HepG2 (cell line): ENCODE measurements around the gene C1orf159. TPM values are rescaled to one million over a fixed set of nuclear protein-coding genes. Genes with fewer than 3 reads are reported as not detected.

ENCODE experiments used
- ASH2L ChIP-seq: fragments of 300-600, 200-600 bp; sonication (generic); IDR thresholded peaks from 2 replicates; pipeline ENCODE4 v1.7.0; 2017; ENCODE audit warnings: low read depth, mild to moderate bottlenecking, moderate library complexity, mixed read lengths, low read length; ENCODE audit not compliant: insufficient read length
- ATF3 ChIP-seq: sonication (generic); formaldehyde crosslinking; IDR thresholded peaks from 2 replicates; pipeline ENCODE4 v1.4.0; 2020; ENCODE audit warnings: missing genetic modification reagents
- BATF2 ChIP-seq: sonication (generic); formaldehyde crosslinking; IDR thresholded peaks from 2 replicates; pipeline ENCODE4 v1.8.0; 2022; ENCODE audit warnings: mild to moderate bottlenecking, missing genetic modification reagents, moderate library complexity
- KDM5A ChIP-seq: fragments of 200-600 bp; sonication (generic); IDR thresholded peaks from 2 replicates; pipeline ENCODE4 v1.7.0; 2018; ENCODE audit warnings: antibody characterized with exemption, mild to moderate bottlenecking, low read length, borderline replicate concordance
- ZNF329 ChIP-seq: sonication (generic); formaldehyde crosslinking; IDR thresholded peaks from 2 replicates; pipeline ENCODE4 v1.9.0; 2021; ENCODE audit warnings: low read depth, mild to moderate bottlenecking, missing genetic modification reagents
- ZNF746 ChIP-seq: sonication (generic); formaldehyde crosslinking; IDR thresholded peaks from 2 replicates; pipeline ENCODE4 v1.8.0; 2022; ENCODE audit warnings: mild to moderate bottlenecking, missing genetic modification reagents
- ZNF773 ChIP-seq: sonication (generic); formaldehyde crosslinking; IDR thresholded peaks from 2 replicates; pipeline ENCODE4 v1.4.0; 2020; ENCODE audit warnings: missing genetic modification reagents, borderline replicate concordance
- ZNF839 ChIP-seq: sonication (generic); formaldehyde crosslinking; IDR thresholded peaks from 2 replicates; pipeline ENCODE4 v1.4.0; 2020; ENCODE audit warnings: missing genetic modification reagents, mild to moderate bottlenecking, borderline replicate concordance
- ZSCAN31 ChIP-seq: sonication (generic); formaldehyde crosslinking; IDR thresholded peaks from 2 replicates; pipeline ENCODE4 v1.5.0; 2020; ENCODE audit warnings: low read depth, mild to moderate bottlenecking, missing genetic modification reagents
- ZXDC ChIP-seq: sonication (generic); formaldehyde crosslinking; IDR thresholded peaks from 2 replicates; pipeline ENCODE4 v1.5.0; 2020; ENCODE audit warnings: mild to moderate bottlenecking, missing genetic modification reagents
- polyA plus RNA-seq, 8 experiments: library from polyadenylated mRNA; depleted of rRNA in 3 of 8; stranded (reverse) in 7 of 8; unstranded in 1 of 8; fragments of >200 nt; fragmentation: Illumina TruSeq in 4 of 8; extraction: Trizol in 4 of 8; gene quantifications; 2 replicates each; pipeline versions ENCODE4 v1.2.1 to v1.2.3, GENCODE V29; 2011 to 2016; ENCODE audit warnings: low read depth in 4 of 8, missing spikeins in 1 of 8, mixed read lengths in 1 of 8; ENCODE audit not compliant: insufficient read depth in 1 of 8
- total RNA-seq, 5 experiments: library from RNA; depleted of rRNA; stranded (reverse); fragments of >200 nt; fragmentation: Illumina TruSeq; extraction: Trizol; gene quantifications; 2 replicates each; pipeline ENCODE4 v1.2.3, GENCODE V29; 2016; ENCODE audit warnings: low read depth in 1 of 5
- TF ChIP-seq, protein P1 (sequence below): sonication (generic); formaldehyde crosslinking; IDR thresholded peaks from 2 replicates; pipeline ENCODE4 v1.4.0; 2020; ENCODE audit warnings: low read depth, mild to moderate bottlenecking, missing genetic modification reagents
- TF ChIP-seq, protein P2 (sequence below): sonication (generic); formaldehyde crosslinking; IDR thresholded peaks from 2 replicates; pipeline ENCODE4 v1.4.0; 2020; ENCODE audit warnings: mild to moderate bottlenecking, missing genetic modification reagents, borderline replicate concordance
- TF ChIP-seq, protein P3 (sequence below): sonication (generic); formaldehyde crosslinking; IDR thresholded peaks from 2 replicates; pipeline ENCODE4 v1.5.1; 2020; ENCODE audit warnings: mild to moderate bottlenecking, missing genetic modification reagents, borderline replicate concordance

Gene C1orf159
- total and polyA plus RNA-seq, 2 of the 13 experiments (the other 11 are each of a cell fraction or from before 2014, with no cell fraction given), result 3.8 to 6.7 TPM

GRCh38 chr1:1128454-1129139, 12.7 kb upstream of the C1orf159 start (continued):
- TF ChIP-seq BATF2 (CRISPR knock-in tag) (peak; percentile 65; the same call in 1 of the 2 replicates), ZNF746 (CRISPR knock-in tag) (0 out of 2 replicates have a peak, but pooled peaks have one; percentile 25), ZXDC (CRISPR knock-in tag) (no peak), ATF3 (no peak), KDM5A (no peak), ZSCAN31 (CRISPR knock-in tag) (peak; percentile 8; the same call in 1 of the 2 replicates), ZNF773 (CRISPR knock-in tag) (0 out of 2 replicates have a peak, but pooled peaks have one; percentile 44), ZNF839 (no peak), ZNF329 (no peak), ASH2L (peak; percentile 31)
- TF ChIP-seq, protein P1, sequence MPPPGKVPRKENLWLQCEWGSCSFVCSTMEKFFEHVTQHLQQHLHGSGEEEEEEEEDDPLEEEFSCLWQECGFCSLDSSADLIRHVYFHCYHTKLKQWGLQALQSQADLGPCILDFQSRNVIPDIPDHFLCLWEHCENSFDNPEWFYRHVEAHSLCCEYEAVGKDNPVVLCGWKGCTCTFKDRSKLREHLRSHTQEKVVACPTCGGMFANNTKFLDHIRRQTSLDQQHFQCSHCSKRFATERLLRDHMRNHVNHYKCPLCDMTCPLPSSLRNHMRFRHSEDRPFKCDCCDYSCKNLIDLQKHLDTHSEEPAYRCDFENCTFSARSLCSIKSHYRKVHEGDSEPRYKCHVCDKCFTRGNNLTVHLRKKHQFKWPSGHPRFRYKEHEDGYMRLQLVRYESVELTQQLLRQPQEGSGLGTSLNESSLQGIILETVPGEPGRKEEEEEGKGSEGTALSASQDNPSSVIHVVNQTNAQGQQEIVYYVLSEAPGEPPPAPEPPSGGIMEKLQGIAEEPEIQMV, result no peak
- TF ChIP-seq, protein P2, sequence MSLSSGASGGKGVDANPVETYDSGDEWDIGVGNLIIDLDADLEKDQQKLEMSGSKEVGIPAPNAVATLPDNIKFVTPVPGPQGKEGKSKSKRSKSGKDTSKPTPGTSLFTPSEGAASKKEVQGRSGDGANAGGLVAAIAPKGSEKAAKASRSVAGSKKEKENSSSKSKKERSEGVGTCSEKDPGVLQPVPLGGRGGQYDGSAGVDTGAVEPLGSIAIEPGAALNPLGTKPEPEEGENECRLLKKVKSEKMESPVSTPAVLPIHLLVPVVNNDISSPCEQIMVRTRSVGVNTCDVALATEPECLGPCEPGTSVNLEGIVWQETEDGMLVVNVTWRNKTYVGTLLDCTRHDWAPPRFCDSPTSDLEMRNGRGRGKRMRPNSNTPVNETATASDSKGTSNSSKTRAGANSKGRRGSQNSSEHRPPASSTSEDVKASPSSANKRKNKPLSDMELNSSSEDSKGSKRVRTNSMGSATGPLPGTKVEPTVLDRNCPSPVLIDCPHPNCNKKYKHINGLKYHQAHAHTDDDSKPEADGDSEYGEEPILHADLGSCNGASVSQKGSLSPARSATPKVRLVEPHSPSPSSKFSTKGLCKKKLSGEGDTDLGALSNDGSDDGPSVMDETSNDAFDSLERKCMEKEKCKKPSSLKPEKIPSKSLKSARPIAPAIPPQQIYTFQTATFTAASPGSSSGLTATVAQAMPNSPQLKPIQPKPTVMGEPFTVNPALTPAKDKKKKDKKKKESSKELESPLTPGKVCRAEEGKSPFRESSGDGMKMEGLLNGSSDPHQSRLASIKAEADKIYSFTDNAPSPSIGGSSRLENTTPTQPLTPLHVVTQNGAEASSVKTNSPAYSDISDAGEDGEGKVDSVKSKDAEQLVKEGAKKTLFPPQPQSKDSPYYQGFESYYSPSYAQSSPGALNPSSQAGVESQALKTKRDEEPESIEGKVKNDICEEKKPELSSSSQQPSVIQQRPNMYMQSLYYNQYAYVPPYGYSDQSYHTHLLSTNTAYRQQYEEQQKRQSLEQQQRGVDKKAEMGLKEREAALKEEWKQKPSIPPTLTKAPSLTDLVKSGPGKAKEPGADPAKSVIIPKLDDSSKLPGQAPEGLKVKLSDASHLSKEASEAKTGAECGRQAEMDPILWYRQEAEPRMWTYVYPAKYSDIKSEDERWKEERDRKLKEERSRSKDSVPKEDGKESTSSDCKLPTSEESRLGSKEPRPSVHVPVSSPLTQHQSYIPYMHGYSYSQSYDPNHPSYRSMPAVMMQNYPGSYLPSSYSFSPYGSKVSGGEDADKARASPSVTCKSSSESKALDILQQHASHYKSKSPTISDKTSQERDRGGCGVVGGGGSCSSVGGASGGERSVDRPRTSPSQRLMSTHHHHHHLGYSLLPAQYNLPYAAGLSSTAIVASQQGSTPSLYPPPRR, result no peak
- TF ChIP-seq, protein P3, sequence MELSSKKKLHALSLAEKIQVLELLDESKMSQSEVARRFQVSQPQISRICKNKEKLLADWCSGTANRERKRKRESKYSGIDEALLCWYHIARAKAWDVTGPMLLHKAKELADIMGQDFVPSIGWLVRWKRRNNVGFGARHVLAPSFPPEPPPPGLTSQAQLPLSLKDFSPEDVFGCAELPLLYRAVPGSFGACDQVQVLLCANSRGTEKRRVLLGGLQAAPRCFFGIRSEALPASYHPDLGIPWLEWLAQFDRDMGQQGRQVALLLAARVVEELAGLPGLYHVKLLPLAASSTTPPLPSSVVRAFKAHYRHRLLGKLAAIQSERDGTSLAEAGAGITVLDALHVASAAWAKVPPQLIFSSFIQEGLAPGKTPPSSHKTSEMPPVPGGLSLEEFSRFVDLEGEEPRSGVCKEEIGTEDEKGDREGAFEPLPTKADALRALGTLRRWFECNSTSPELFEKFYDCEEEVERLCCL (CRISPR knock-in tag), result no peak
